GM19025 (cell line): Measurements from ENCODE around the gene COA7.

Experiments
- ATAC-seq: cut with Tn5 transposase; IDR thresholded peaks from one replicate; pipeline ENCODE4 v1.9.1; 2021; ENCODE audit warnings: mild to moderate bottlenecking, low read depth, moderate library complexity; ENCODE audit not compliant: unreplicated experiment

COA7 gene

GRCh38 chr1:52674497-52675384 is 23.4 kb downstream of the COA7 start:
- no peak for ATAC-seq

- ATAC-seq, result no peak
Observed at GRCh38 chr1:52673513-52673912, 24.6 kb downstream of the COA7 start.

- ATAC-seq, result no peak
Observed at GRCh38 chr1:52672946-52673345, 25.2 kb downstream of the COA7 start.

- ATAC-seq, result no peak
Observed at GRCh38 chr1:52670604-52671003, 27.5 kb downstream of the COA7 start.

GRCh38 chr1:52669696-52670095 is 28.5 kb downstream of the COA7 start:
- ATAC-seq, result no peak

GRCh38 chr1:52668711-52669110 is 29.4 kb downstream of the COA7 start:
- no peak for ATAC-seq

- no peak for ATAC-seq
Observed at GRCh38 chr1:52667984-52668383, 30.2 kb downstream of the COA7 start.

GRCh38 chr1:52667290-52667689 is 30.9 kb downstream of the COA7 start:
- ATAC-seq, result no peak

GRCh38 chr1:52665006-52665941 is 32.9 kb downstream of the COA7 start:
- no peak for ATAC-seq

- no peak for ATAC-seq
Observed at GRCh38 chr1:52663716-52664115, 34.4 kb downstream of the COA7 start.

GRCh38 chr1:52662645-52663313 is 35.4 kb downstream of the COA7 start:
- no peak for ATAC-seq

- ATAC-seq, result no peak
Observed at GRCh38 chr1:52660807-52661206, 37.3 kb downstream of the COA7 start.

- no peak for ATAC-seq
Observed at GRCh38 chr1:52659851-52660596, 38.1 kb downstream of the COA7 start.

GRCh38 chr1:52659356-52659755 is 38.8 kb downstream of the COA7 start:
- ATAC-seq, result no peak

- no peak for ATAC-seq
Observed at GRCh38 chr1:52658795-52659194, 39.4 kb downstream of the COA7 start.

- ATAC-seq, result no peak
Observed at GRCh38 chr1:52657702-52658101, 40.4 kb downstream of the COA7 start.

- no peak for ATAC-seq
Observed at GRCh38 chr1:52654063-52654462, 44.1 kb downstream of the COA7 start.

- ATAC-seq, result no peak
Observed at GRCh38 chr1:52653207-52653849, 44.8 kb downstream of the COA7 start.

GRCh38 chr1:52651904-52652303 is 46.2 kb downstream of the COA7 start:
- ATAC-seq, result no peak

GRCh38 chr1:52645261-52645660 is 52.9 kb downstream of the COA7 start:
- no peak for ATAC-seq
